Activated CD8-positive, alpha-beta T cell treated with anti-CD3 and anti-CD28 coated beads for 36 hours (primary cell): ENCODE data around the gene ERBB3. TPM values are rescaled to one million over a fixed set of nuclear protein-coding genes. Genes with fewer than 3 reads are reported as not detected.

Experiments used
- ATAC-seq: fragments of 200-7000 bp; cut with Tn5 transposase; one replicate; pipeline ENCODE4 v1.10.0; 2021; ENCODE audit warnings: mild to moderate bottlenecking, moderate library complexity
- CTCF ChIA-PET: fragments of 350-600 bp; sonication (Branson Sonifier 250); formaldehyde crosslinking; loops from one replicate; lab custom pipeline; 2021; ENCODE audit warnings: antibody characterized with exemption; lab: Charles Lee
- POLR2A ChIA-PET: fragments of 350-600 bp; sonication (Branson Sonifier 250); formaldehyde crosslinking; loops from one replicate; lab custom pipeline; 2021; ENCODE audit warnings: antibody characterized with exemption; lab: Charles Lee
- DNase-seq: peaks from one replicate; pipeline ENCODE4 v3.0.0-alpha.2; 2020
- H3K27ac Mint-ChIP-seq: one replicate; pipeline ENCODE4 v1.8.0; 2021; ENCODE audit warnings: mild to moderate bottlenecking, mixed read lengths
- H3K27me3 Mint-ChIP-seq: one replicate; pipeline ENCODE4 v1.8.0; 2021; ENCODE audit warnings: mixed read lengths
- H3K36me3 Mint-ChIP-seq: one replicate; pipeline ENCODE4 v1.8.0; 2021; ENCODE audit warnings: low read depth, mixed read lengths
- H3K4me1 Mint-ChIP-seq: one replicate; pipeline ENCODE4 v1.8.0; 2021; ENCODE audit warnings: low read depth, mixed read lengths
- H3K4me3 Mint-ChIP-seq: one replicate; pipeline ENCODE4 v1.8.0; 2021; ENCODE audit warnings: mild to moderate bottlenecking, moderate library complexity, mixed read lengths
- H3K9me3 Mint-ChIP-seq: one replicate; pipeline ENCODE4 v1.8.0; 2021; ENCODE audit warnings: mixed read lengths
- CTCF ChIP-seq: fragments of 200-600 bp; IDR thresholded peaks from one replicate; pipeline ENCODE4 v1.8.0; 2022; ENCODE audit warnings: antibody characterized with exemption, mild to moderate bottlenecking
- intact Hi-C: fragments of 100-400 bp; cut with micrococcal nuclease; formaldehyde crosslinking; loops from one replicate; pipeline ENCODE4 v1.10.0; 2022
- total RNA-seq, 2 experiments: library from RNA; stranded (reverse); gene quantifications; one replicate each; pipeline ENCODE4 v1.2.3, GENCODE V29; 2021

Gene ERBB3
- total RNA-seq, 2 experiments from 2014 or later, result 0.98 to 0.99 TPM

GRCh38 chr12:56129206-56129941 lies 49.4 kb downstream of the ERBB3 start:
- Mint-ChIP-seq H3K27ac (peak overlapping the region; percentile 93), H3K9me3 (no peaks in the 10 kb centered on the region), H3K4me3 (peak overlapping the region; percentile 84), H3K27me3 (no peaks in the 10 kb centered on the region), H3K4me1 (peaks cover 61% of the 10 kb centered on the region), H3K36me3 (peaks cover 46% of the 10 kb centered on the region)
- no peak for TF ChIP-seq CTCF
- ChIA-PET CTCF (interaction anchor here (0.5 to 9.5 kb wide), 7 partner anchors 11 to 91 kb away, joined by 5 to 110 read pairs (median 7); partner anchors contain the start of genes MYL6B, PA2G4, RPL41 and SMARCC2), POLR2A (interaction anchor here (0.7 to 5.7 kb wide), 18 partner anchors 9 to 96 kb away, joined by 3 to 75 read pairs (median 4); partner anchors contain the start of genes MYL6B, PA2G4, RPL41 and SMARCC2)
- ATAC-seq (peak; percentile 26), DNase-seq (peak; percentile 88)
- intact Hi-C loops, result loop anchor here (2.0 to 10.0 kb wide), 2 partner anchors 29 to 125 kb away; partner anchors contain the start of genes ANKRD52 and MYL6

- Mint-ChIP-seq H3K4me1 (peaks cover 59% of the 10 kb centered on the region), H3K27me3 (no peaks in the 10 kb centered on the region), H3K36me3 (peaks cover 47% of the 10 kb centered on the region), H3K27ac (peak overlapping the region; percentile 93), H3K4me3 (peak overlapping the region; percentile 84), H3K9me3 (no peaks in the 10 kb centered on the region)
- TF ChIP-seq CTCF, result no peak
- intact Hi-C loops, result loop anchor here (2.0 to 10.0 kb wide), 2 partner anchors 29 to 125 kb away; partner anchors contain the start of genes ANKRD52 and MYL6
- ATAC-seq (no peak), DNase-seq (no peak)
- POLR2A ChIA-PET, result interaction anchor here (0.6 to 5.7 kb wide), 14 partner anchors 8 to 65 kb away, joined by 3 to 75 read pairs (median 4); partner anchors contain the start of genes MYL6B, PA2G4, RPL41 and ZC3H10
- CTCF ChIA-PET, result interaction anchor here (1.4 to 9.5 kb wide), 5 partner anchors 11 to 59 kb away, joined by 7 to 110 read pairs (median 9); partner anchors contain the start of genes MYL6B, RPL41, SMARCC2 and ZC3H10
Observed at GRCh38 chr12:56129942-56130495, 50.1 kb downstream of the ERBB3 start.

GRCh38 chr12:56130876-56131275 lies 50.9 kb downstream of the ERBB3 start:
- no peaks in the 10 kb centered on the region for H3K9me3 Mint-ChIP-seq
- peaks cover 52% of the 10 kb centered on the region for H3K36me3 Mint-ChIP-seq
- CTCF ChIA-PET, result interaction anchor here (1.4 to 6.4 kb wide), 2 partner anchors 13 to 21 kb away, joined by 7 to 57 read pairs; partner anchors contain the start of genes MYL6B, RPL41 and ZC3H10
- H3K4me3 Mint-ChIP-seq, result peak overlapping the region; percentile 84
- intact Hi-C loops, result no loop called here
- DNase-seq, result no peak
- H3K27me3 Mint-ChIP-seq, result no peaks in the 10 kb centered on the region
- no peak for TF ChIP-seq CTCF
- POLR2A ChIA-PET, result interaction anchor here (0.6 to 5.7 kb wide), 8 partner anchors 9 to 64 kb away, joined by 3 to 75 read pairs (median 5); partner anchors contain the start of genes MYL6B, RPL41 and ZC3H10
- peaks cover 59% of the 10 kb centered on the region for H3K4me1 Mint-ChIP-seq
- peak overlapping the region; percentile 93 for H3K27ac Mint-ChIP-seq
- no peak for ATAC-seq

GRCh38 chr12:56134897-56135296 lies 54.9 kb downstream of the ERBB3 start:
- Mint-ChIP-seq H3K9me3 (no peaks in the 10 kb centered on the region), H3K36me3 (peaks cover 85% of the 10 kb centered on the region), H3K4me3 (no peak overlapping the region), H3K4me1 (peaks cover 66% of the 10 kb centered on the region), H3K27ac (no peak overlapping the region), H3K27me3 (no peaks in the 10 kb centered on the region)
- no peak for ATAC-seq
- ChIA-PET POLR2A (interaction anchor here (0.9 to 1.3 kb wide), 3 partner anchors 10 to 17 kb away, joined by 3 to 4 read pairs (median 3); no protein-coding TSS in a partner anchor), CTCF (interaction anchor here (4.1 kb wide), 1 partner anchor 8 kb away, joined by 18 read pairs; the partner anchor contains the start of gene ESYT1)
- no peak for DNase-seq
- intact Hi-C loops, result no loop called here
- TF ChIP-seq CTCF, result no peak
